AG10803 (cell line): ENCODE results near the gene PF4V1.
"Not testable (repeated sequence)": the region's sequence is repeated elsewhere in the genome, so short reads cannot be mapped to it uniquely, and the experiment has no call there.

Source experiments
- DNase-seq: peaks from one replicate; pipeline ENCODE4 v3.0.0; 2010; ENCODE audit warnings: low read depth
- H3K4me3 ChIP-seq: 2 replicates; pipeline ENCODE4 v1.5.1; 2011; ENCODE audit warnings: mild to moderate bottlenecking, low read length, control low read depth
- CTCF ChIP-seq: conservative IDR thresholded peaks from 2 replicates; pipeline ENCODE4 v1.5.1; 2011; ENCODE audit warnings: mild to moderate bottlenecking, low read length, control low read depth, inconsistent platforms

Gene PF4V1

GRCh38 chr4:73894001-73894400 lies 40.9 kb downstream of the PF4V1 start:
- H3K4me3 ChIP-seq: no peak overlapping the region
- TF ChIP-seq CTCF: no peak
- peak; percentile 60 for DNase-seq

GRCh38 chr4:73895201-73896175 lies 42.4 kb downstream of the PF4V1 start:
- TF ChIP-seq CTCF: no peak
- no peak for DNase-seq
- no peak overlapping the region for H3K4me3 ChIP-seq

- peak; percentile 84 for DNase-seq
- no peak for TF ChIP-seq CTCF
- no peak overlapping the region for H3K4me3 ChIP-seq
Measured at GRCh38 chr4:73896416-73896815, 43.3 kb downstream of the PF4V1 start.

GRCh38 chr4:73897380-73898136 lies 44.5 kb downstream of the PF4V1 start:
- H3K4me3 ChIP-seq: no peak overlapping the region
- DNase-seq: peak; percentile 98
- no peak for TF ChIP-seq CTCF

GRCh38 chr4:73899338-73899737 lies 46.2 kb downstream of the PF4V1 start:
- not testable (repeated sequence) for DNase-seq

GRCh38 chr4:73901031-73901430 lies 47.9 kb downstream of the PF4V1 start:
- no peak for TF ChIP-seq CTCF
- no peak overlapping the region for H3K4me3 ChIP-seq
- peak; percentile 94 for DNase-seq

More at GRCh38 chr4:73899338-73899737, 46.2 kb downstream of the PF4V1 start:
- H3K4me3 ChIP-seq: not testable (repeated sequence)

- peak; percentile 51 for DNase-seq
- no peak overlapping the region for H3K4me3 ChIP-seq
- no peak for TF ChIP-seq CTCF
Measured at GRCh38 chr4:73902038-73902637, 49.0 kb downstream of the PF4V1 start.
